GM23338 (cell line): ENCODE data around the gene MYLK.

Experiments
- CREB1 ChIP-seq: fragments of 250-450 bp; sonication (Bioruptor Pico); IDR thresholded peaks from 2 replicates; pipeline ENCODE4 v1.5.0; 2020; ENCODE audit warnings: low read depth, mild to moderate bottlenecking, moderate library complexity
- EZH2 ChIP-seq: fragments of 200-600 bp; sonication (generic); IDR thresholded peaks from one replicate; pipeline ENCODE4 v1.8.0; 2017; ENCODE audit warnings: antibody characterized with exemption, mild to moderate bottlenecking, low read depth; ENCODE audit not compliant: unreplicated experiment
- EZH2phosphoT487 ChIP-seq: fragments of 200-600 bp; sonication (generic); IDR thresholded peaks from one replicate; pipeline ENCODE4 v1.8.1; 2018; ENCODE audit warnings: antibody characterized with exemption; ENCODE audit not compliant: unreplicated experiment
- JUNB ChIP-seq: IDR thresholded peaks from one replicate; pipeline ENCODE4 v1.6.1; 2016; ENCODE audit warnings: antibody characterized with exemption; ENCODE audit not compliant: unreplicated experiment
- NANOG ChIP-seq: IDR thresholded peaks from 2 replicates; pipeline ENCODE4 v1.6.1; 2016; ENCODE audit warnings: antibody characterized with exemption, borderline replicate concordance
- POLR2AphosphoS5 ChIP-seq: IDR thresholded peaks from 2 replicates; pipeline ENCODE4 v1.6.1; 2016; ENCODE audit warnings: antibody characterized with exemption, low read depth
- ZNF114 ChIP-seq: fragments of 250-450 bp; sonication (Bioruptor Pico); IDR thresholded peaks from 2 replicates; pipeline ENCODE4 v1.5.0; 2020; ENCODE audit warnings: mild to moderate bottlenecking, moderate library complexity
- ZNF331 ChIP-seq: fragments of 250-450 bp; sonication (Bioruptor Pico); IDR thresholded peaks from 2 replicates; pipeline ENCODE4 v1.5.0; 2020; ENCODE audit warnings: low read depth, mild to moderate bottlenecking, moderate library complexity
- TF ChIP-seq, protein P1 (sequence below): IDR thresholded peaks from one replicate; pipeline ENCODE4 v1.6.1; 2018; ENCODE audit warnings: antibody characterized with exemption; ENCODE audit not compliant: unreplicated experiment
- TF ChIP-seq, protein P2 (sequence below), 2 experiments: fragments of 200-600 bp in 1 of 2; sonication (generic) in 1 of 2; conservative IDR thresholded peaks; 2 replicates each; pipeline versions ENCODE4 v1.5.1 to v1.6.1; 2016 to 2017; ENCODE audit warnings: antibody characterized with exemption in 2 of 2, low read depth in 2 of 2, mild to moderate bottlenecking in 2 of 2, moderate library complexity in 1 of 2

DNA sequence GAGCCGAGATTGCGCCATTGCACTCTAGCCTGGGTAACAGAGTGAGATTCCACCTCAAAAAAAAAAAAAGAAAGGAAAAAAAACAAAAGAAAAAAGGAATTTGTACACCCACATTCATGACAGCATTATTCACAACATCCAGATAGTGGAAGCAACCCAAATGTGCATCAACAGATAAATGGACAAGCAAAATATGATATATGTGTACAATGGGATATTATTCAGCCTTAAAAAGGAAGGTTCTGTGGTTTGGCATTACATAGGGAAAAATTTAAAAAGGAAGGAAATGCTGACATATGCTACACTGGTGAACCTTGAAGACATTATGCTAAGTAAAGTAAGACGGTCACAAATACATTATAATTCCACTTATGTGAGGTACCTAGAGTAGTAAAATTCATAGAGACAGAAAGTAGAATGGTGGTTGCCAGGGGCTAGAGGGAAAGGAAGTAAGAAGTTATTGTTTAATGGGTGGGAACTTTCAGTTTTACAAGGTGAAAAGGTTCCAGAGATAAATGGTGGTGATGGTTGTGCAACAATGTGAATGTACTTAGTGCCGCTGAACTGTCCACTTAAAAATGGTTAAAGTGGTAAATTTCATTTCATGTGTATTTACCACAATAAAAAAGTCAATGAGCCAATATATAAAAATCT, 118.5 kb downstream of the MYLK start:
- TF ChIP-seq, protein P1, sequence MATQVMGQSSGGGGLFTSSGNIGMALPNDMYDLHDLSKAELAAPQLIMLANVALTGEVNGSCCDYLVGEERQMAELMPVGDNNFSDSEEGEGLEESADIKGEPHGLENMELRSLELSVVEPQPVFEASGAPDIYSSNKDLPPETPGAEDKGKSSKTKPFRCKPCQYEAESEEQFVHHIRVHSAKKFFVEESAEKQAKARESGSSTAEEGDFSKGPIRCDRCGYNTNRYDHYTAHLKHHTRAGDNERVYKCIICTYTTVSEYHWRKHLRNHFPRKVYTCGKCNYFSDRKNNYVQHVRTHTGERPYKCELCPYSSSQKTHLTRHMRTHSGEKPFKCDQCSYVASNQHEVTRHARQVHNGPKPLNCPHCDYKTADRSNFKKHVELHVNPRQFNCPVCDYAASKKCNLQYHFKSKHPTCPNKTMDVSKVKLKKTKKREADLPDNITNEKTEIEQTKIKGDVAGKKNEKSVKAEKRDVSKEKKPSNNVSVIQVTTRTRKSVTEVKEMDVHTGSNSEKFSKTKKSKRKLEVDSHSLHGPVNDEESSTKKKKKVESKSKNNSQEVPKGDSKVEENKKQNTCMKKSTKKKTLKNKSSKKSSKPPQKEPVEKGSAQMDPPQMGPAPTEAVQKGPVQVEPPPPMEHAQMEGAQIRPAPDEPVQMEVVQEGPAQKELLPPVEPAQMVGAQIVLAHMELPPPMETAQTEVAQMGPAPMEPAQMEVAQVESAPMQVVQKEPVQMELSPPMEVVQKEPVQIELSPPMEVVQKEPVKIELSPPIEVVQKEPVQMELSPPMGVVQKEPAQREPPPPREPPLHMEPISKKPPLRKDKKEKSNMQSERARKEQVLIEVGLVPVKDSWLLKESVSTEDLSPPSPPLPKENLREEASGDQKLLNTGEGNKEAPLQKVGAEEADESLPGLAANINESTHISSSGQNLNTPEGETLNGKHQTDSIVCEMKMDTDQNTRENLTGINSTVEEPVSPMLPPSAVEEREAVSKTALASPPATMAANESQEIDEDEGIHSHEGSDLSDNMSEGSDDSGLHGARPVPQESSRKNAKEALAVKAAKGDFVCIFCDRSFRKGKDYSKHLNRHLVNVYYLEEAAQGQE = no peak
- no peak for TF ChIP-seq NANOG
- TF ChIP-seq POLR2AphosphoS5 = no peak
- no peak for TF ChIP-seq JUNB
- TF ChIP-seq, protein P2, sequence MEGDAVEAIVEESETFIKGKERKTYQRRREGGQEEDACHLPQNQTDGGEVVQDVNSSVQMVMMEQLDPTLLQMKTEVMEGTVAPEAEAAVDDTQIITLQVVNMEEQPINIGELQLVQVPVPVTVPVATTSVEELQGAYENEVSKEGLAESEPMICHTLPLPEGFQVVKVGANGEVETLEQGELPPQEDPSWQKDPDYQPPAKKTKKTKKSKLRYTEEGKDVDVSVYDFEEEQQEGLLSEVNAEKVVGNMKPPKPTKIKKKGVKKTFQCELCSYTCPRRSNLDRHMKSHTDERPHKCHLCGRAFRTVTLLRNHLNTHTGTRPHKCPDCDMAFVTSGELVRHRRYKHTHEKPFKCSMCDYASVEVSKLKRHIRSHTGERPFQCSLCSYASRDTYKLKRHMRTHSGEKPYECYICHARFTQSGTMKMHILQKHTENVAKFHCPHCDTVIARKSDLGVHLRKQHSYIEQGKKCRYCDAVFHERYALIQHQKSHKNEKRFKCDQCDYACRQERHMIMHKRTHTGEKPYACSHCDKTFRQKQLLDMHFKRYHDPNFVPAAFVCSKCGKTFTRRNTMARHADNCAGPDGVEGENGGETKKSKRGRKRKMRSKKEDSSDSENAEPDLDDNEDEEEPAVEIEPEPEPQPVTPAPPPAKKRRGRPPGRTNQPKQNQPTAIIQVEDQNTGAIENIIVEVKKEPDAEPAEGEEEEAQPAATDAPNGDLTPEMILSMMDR (conservative IDR thresholded peaks at IDR 0.05; ENCODE audit: low read depth in 2 of 2) = no peak
- no peak for TF ChIP-seq EZH2phosphoT487
- no peak for TF ChIP-seq CREB1 (CRISPR knock-in tag)
- no peak for TF ChIP-seq EZH2
- TF ChIP-seq ZNF114 (CRISPR knock-in tag) = no peak
- no peak for TF ChIP-seq ZNF331 (CRISPR knock-in tag)
